Naive thymus-derived CD4-positive, alpha-beta T cell (primary cell): ENCODE data around the gene WDR62. TPM values are rescaled to one million over a fixed set of nuclear protein-coding genes. Genes with fewer than 3 reads are reported as not detected.
A peak's percentile ranks its signal among the peaks of the same experiment; 100 is the strongest.

Experiments
- ATAC-seq: fragments of 150-1000 bp; cut with Tn5 transposase; 2 replicates; pipeline ENCODE4 v1.10.0; 2021; ENCODE audit warnings: mild to moderate bottlenecking, moderate library complexity
- CTCF ChIA-PET: fragments of 350-600 bp; sonication (Branson Sonifier 250); formaldehyde crosslinking; loops from one replicate; lab custom pipeline; 2021; ENCODE audit warnings: antibody characterized with exemption; lab: Charles Lee
- POLR2A ChIA-PET: fragments of 350-600 bp; sonication (Branson Sonifier 250); formaldehyde crosslinking; loops from one replicate; lab custom pipeline; 2021; ENCODE audit warnings: antibody characterized with exemption, inconsistent platforms; lab: Charles Lee
- DNase-seq, 9 donors: peaks; one replicate each; pipeline versions ENCODE4 v3.0.0 to v3.0.0-alpha.2; 2020 to 2022; ENCODE audit warnings: mixed read lengths in 1 of 9
- H3K27ac ChIP-seq: one replicate; pipeline ENCODE4 v1.7.0; 2013; ENCODE audit warnings: mild to moderate bottlenecking, low read depth, low read length, moderate library complexity
- H3K27me3 ChIP-seq, 2 donors: one replicate each; pipeline ENCODE4 v1.7.0; 2013; ENCODE audit warnings: low read length in 2 of 2, mild to moderate bottlenecking in 2 of 2, moderate library complexity in 2 of 2; ENCODE audit not compliant: control insufficient read depth in 2 of 2, insufficient read depth in 2 of 2
- H3K36me3 ChIP-seq, 3 experiments: 1 replicate in 2 of 3; 2 replicates in 1 of 3; pipeline ENCODE4 v1.7.0; 2013; ENCODE audit warnings: low read length in 3 of 3, mild to moderate bottlenecking in 3 of 3, moderate library complexity in 1 of 3; ENCODE audit not compliant: insufficient read depth in 3 of 3, control insufficient read depth in 2 of 3
- H3K4me1 ChIP-seq, 2 donors: one replicate each; pipeline ENCODE4 v1.7.0; 2013; ENCODE audit warnings: low read length in 2 of 2, mild to moderate bottlenecking in 2 of 2, moderate library complexity in 1 of 2; ENCODE audit not compliant: control insufficient read depth in 2 of 2, insufficient read depth in 2 of 2
- H3K4me3 ChIP-seq: 2 replicates; pipeline ENCODE4 v1.7.0; 2013; ENCODE audit warnings: mild to moderate bottlenecking, low read length
- H3K9me3 ChIP-seq, 3 experiments: 1 replicate in 2 of 3; 2 replicates in 1 of 3; pipeline ENCODE4 v1.7.0; 2013; ENCODE audit warnings: low read length in 3 of 3; ENCODE audit not compliant: control insufficient read depth in 2 of 3
- H3K27ac Mint-ChIP-seq, 9 donors: one replicate each; pipeline ENCODE4 v1.8.0; 2020 to 2022; ENCODE audit warnings: mixed read lengths in 9 of 9, mild to moderate bottlenecking in 8 of 9, moderate library complexity in 5 of 9, inconsistent platforms in 2 of 9
- H3K27me3 Mint-ChIP-seq, 5 donors: one replicate each; pipeline ENCODE4 v1.8.0; 2021 to 2022; ENCODE audit warnings: mixed read lengths in 5 of 5, mild to moderate bottlenecking in 1 of 5
- H3K36me3 Mint-ChIP-seq, 5 donors: one replicate each; pipeline ENCODE4 v1.8.0; 2020 to 2022; ENCODE audit warnings: mixed read lengths in 5 of 5, mild to moderate bottlenecking in 3 of 5, inconsistent platforms in 1 of 5
- H3K4me1 Mint-ChIP-seq, 7 donors: one replicate each; pipeline ENCODE4 v1.8.0; 2020 to 2022; ENCODE audit warnings: mixed read lengths in 7 of 7, mild to moderate bottlenecking in 3 of 7, inconsistent platforms in 1 of 7
- H3K4me3 Mint-ChIP-seq, 10 donors: one replicate each; pipeline ENCODE4 v1.8.0; 2020 to 2022; ENCODE audit warnings: mild to moderate bottlenecking in 10 of 10, mixed read lengths in 10 of 10, moderate library complexity in 6 of 10, inconsistent platforms in 2 of 10
- H3K9me3 Mint-ChIP-seq, 11 donors: one replicate each; pipeline ENCODE4 v1.8.0; 2020 to 2022; ENCODE audit warnings: mixed read lengths in 11 of 11, mild to moderate bottlenecking in 4 of 11, inconsistent platforms in 1 of 11, moderate library complexity in 1 of 11
- intact Hi-C, 2 donors: fragments of 100-400 bp; cut with micrococcal nuclease; formaldehyde crosslinking; loops; one replicate each; pipeline ENCODE4 v1.15.1; 2023
- polyA plus RNA-seq, 2 donors: library from polyadenylated mRNA; unstranded; fragments of 300-500 nt; fragmentation: Illumina TruSeq; gene quantifications; one replicate each; pipeline ENCODE4 v1.2.3, GENCODE V29; 2021
- total RNA-seq, 6 experiments: library from RNA in 5 of 6; stranded (reverse) in 5 of 6; gene quantifications; 1 replicate in 5 of 6; 2 replicates in 1 of 6; pipeline ENCODE4 v1.2.3 and lab custom pipeline; 2021 to 2026

WDR62 gene
- total and polyA plus RNA-seq, 7 experiments from 2014 or later: 0.07 to 22.4 (median 2.7) TPM

DNA sequence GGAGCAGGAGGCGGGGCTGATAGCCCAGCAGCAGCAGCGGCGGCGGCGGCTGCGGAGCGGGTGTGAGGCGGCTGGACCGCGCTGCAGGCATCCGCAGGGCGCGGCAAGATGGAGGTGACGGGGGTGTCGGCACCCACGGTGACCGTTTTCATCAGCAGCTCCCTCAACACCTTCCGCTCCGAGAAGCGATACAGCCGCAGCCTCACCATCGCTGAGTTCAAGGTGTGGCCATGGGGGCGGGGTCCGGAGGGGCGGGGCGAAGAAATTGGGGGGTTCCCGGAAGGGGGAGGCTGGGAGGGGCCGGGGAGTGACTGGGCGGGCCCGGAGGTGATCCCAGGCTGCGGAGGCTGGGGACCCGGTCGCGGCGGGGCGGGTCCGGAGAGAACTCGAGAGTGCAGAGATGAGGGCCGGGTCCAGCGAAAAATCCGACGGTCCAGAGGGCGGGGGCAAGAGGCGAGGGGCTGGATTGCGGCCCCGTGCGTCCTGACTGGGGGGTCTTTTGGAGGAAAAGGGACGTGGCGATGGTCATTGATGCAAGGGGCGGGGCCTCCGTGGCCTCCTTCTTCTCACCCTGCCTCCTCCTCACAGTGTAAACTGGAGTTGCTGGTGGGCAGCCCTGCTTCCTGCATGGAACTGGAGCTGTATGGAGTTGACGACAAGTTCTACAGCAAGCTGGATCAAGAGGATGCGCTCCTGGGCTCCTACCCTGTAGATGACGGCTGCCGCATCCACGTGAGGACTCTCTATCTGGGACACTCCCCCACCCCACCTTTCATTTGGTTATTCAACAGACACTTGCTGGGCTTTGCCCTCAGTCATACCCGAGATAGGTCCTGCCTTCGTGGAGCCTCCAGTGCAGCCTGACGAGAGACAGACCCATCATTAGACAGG lies 61.0 kb downstream of the WDR62 start, which contains the start of gene TBCB:
TBCB (plus strand) TSS at position 16 of the 891 bp plus-strand sequence; CDS start at position 109, 93 bp downstream.
- peaks cover 0 to 5% (median 0%) of the 10 kb centered on the region in 5 donors for H3K27me3 Mint-ChIP-seq
- H3K27ac ChIP-seq: peak within 1 kb of the TSS; percentile 90
- intact Hi-C loops: loop anchor here (1.0 to 10.0 kb wide), 21 partner anchors 12 to 1792 kb away; partner anchors contain the start of genes ALKBH6 (in 2 of the 2), PSENEN (in 2 of the 2), THAP8 (in 2 of the 2) and U2AF1L4 (in 2 of the 2)
- peak within 1 kb of the TSS; percentile 89 to 98 (median 96) for H3K4me3 Mint-ChIP-seq
- DNase-seq: peak in 3 of 9 donors; percentile 10 to 88 (median 86)
- no peaks in the 10 kb centered on the region for H3K27me3 ChIP-seq
- H3K36me3 Mint-ChIP-seq: peaks cover 12 to 22% (median 18%) of the 10 kb centered on the region in 5 donors
- H3K4me1 ChIP-seq: peaks cover 14 to 15% of the 10 kb centered on the region in 2 donors
- peaks cover 31 to 56% (median 46%) of the 10 kb centered on the region in 7 donors for H3K4me1 Mint-ChIP-seq
- peaks cover 0 to 6% (median 0%) of the 10 kb centered on the region in 11 donors for H3K9me3 Mint-ChIP-seq
- H3K9me3 ChIP-seq: no peaks in the 10 kb centered on the region
- ChIA-PET POLR2A (interaction anchor here (0.6 to 2.6 kb wide), 16 partner anchors 12 to 372 kb away, joined by 3 to 17 read pairs (median 4); partner anchors contain the start of genes CAPNS1, PROSER3, SDHAF1 and THAP8), CTCF (interaction anchor here (0.7 to 3.2 kb wide), 2 partner anchors 12 to 69 kb away, joined by 3 to 10 read pairs; no protein-coding TSS in a partner anchor)
- H3K4me3 ChIP-seq: peak within 1 kb of the TSS; percentile 97
- peaks cover 0 to 56% (median 15%) of the 10 kb centered on the region in 3 experiments for H3K36me3 ChIP-seq
- peak; percentile 63 for ATAC-seq
- H3K27ac Mint-ChIP-seq: peak within 1 kb of the TSS; percentile 97 to 99 (median 98)

DNA sequence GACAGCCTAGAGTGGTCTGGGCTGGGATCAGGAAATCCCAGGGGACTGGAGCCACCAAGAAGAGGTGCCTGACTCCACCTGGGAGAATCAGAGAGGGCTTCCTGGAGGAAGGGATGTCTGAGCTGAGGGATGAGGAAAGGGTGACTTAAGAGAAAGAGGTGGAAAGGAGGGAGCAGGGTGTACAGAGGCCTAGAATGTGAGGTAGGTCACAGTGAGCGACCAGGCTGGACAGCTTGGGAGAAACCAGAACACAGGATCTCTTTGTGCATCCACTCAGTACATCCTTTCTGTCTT lies 61.6 kb downstream of the WDR62 start:
- DNase-seq: no peak
- intact Hi-C loops: loop anchor here (5.0 to 10.0 kb wide), 3 partner anchors 221 to 1791 kb away; partner anchors contain the start of genes SIPA1L3 (in 1 of the 2), WDR87 (in 1 of the 2), ZNF540 (in 1 of the 2) and ZNF571 (in 1 of the 2)
- H3K4me3 ChIP-seq: peak overlapping the region; percentile 97

DNA sequence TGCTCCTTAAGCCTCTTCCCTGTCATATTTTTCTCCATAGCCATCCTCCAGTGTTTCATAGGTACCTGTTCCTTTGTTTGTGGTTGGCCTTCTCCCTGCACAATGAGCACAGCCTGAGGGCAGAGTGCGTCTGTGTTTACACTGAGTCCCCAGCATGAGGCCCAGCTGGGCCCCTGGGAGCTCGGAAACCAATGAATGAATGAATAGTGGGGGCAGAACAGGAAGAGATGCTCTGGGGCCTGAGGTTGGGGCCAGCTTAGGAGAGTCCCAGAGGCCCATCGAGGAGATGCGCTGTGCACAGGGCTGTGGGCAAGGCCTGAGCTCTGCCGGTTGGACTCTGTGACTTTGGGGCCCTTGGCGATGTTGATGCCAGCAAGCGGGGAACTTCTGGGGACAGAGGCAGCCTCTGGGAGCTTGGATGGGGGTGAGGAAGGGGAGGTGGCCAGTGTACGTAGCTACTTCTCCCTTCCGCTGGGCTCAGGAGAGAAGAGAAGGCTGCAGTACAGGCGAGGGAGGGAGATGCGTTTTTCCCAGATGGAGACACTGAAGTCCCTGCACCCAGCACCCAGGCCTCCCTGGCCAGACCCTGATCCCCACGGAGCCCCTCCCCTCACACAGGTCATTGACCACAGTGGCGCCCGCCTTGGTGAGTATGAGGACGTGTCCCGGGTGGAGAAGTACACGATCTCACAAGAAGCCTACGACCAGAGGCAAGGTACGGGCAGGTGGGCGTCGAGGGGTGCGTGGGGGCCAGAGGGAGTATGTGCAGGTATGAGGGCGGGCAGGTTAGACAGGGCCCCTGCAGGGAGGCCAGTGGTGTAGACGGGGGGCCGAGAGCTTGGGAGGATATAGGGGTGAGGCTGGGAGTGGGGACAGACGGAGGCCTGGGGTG lies 65.6 kb downstream of the WDR62 start:
- ATAC-seq (no peak), DNase-seq (no peak)
- Mint-ChIP-seq H3K4me3 (no peak overlapping the region), H3K9me3 (no peaks in the 10 kb centered on the region), H3K27me3 (no peaks in the 10 kb centered on the region), H3K27ac (peak overlapping the region in 4 of 9 donors; percentile 14 to 86 (median 40)), H3K4me1 (peaks cover 18 to 30% (median 23%) of the 10 kb centered on the region in 7 donors), H3K36me3 (peaks cover 8 to 27% (median 14%) of the 10 kb centered on the region in 5 donors)
- POLR2A ChIA-PET: no interaction called here
- CTCF ChIA-PET: interaction anchor here (0.6 to 1.5 kb wide), 2 partner anchors 9 to 15 kb away, joined by 3 read pairs; no protein-coding TSS in a partner anchor
- Histone ChIP-seq H3K4me1 (peaks cover 6 to 8% of the 10 kb centered on the region in 2 donors), H3K4me3 (no peak overlapping the region), H3K27ac (no peak overlapping the region), H3K27me3 (no peaks in the 10 kb centered on the region), H3K36me3 (peaks cover 0 to 69% (median 20%) of the 10 kb centered on the region in 3 experiments), H3K9me3 (no peaks in the 10 kb centered on the region)
- intact Hi-C loops: loop anchor here in 1 of 2 donors (10.0 kb wide), 2 partner anchors 564 to 1344 kb away; partner anchors contain the start of genes ZNF567, ZNF569 and ZNF570

More for the DNA sequence above, 61.6 kb downstream of the WDR62 start:
- Mint-ChIP-seq H3K4me3 (peak overlapping the region; percentile 89 to 98 (median 96)), H3K4me1 (peaks cover 31 to 56% (median 46%) of the 10 kb centered on the region in 7 donors), H3K36me3 (peaks cover 12 to 22% (median 18%) of the 10 kb centered on the region in 5 donors), H3K27ac (peak overlapping the region in 8 of 9 donors; percentile 6 to 99 (median 98)), H3K9me3 (peaks cover 0 to 6% (median 0%) of the 10 kb centered on the region in 11 donors), H3K27me3 (peaks cover 0 to 5% (median 0%) of the 10 kb centered on the region in 5 donors)
- Histone ChIP-seq H3K36me3 (peaks cover 0 to 55% (median 15%) of the 10 kb centered on the region in 3 experiments), H3K9me3 (no peaks in the 10 kb centered on the region), H3K27ac (peak overlapping the region; percentile 90), H3K27me3 (no peaks in the 10 kb centered on the region), H3K4me1 (peaks cover 14 to 15% of the 10 kb centered on the region in 2 donors)
- CTCF ChIA-PET: interaction anchor here (3.2 kb wide), 1 partner anchor 11 kb away, joined by 10 read pairs; no protein-coding TSS in a partner anchor
- ATAC-seq: no peak
- POLR2A ChIA-PET: interaction anchor here (1.1 to 2.6 kb wide), 5 partner anchors 12 to 98 kb away, joined by 4 to 17 read pairs (median 13); partner anchors contain the start of genes CAPNS1, ZNF146 and ZNF565

DNA sequence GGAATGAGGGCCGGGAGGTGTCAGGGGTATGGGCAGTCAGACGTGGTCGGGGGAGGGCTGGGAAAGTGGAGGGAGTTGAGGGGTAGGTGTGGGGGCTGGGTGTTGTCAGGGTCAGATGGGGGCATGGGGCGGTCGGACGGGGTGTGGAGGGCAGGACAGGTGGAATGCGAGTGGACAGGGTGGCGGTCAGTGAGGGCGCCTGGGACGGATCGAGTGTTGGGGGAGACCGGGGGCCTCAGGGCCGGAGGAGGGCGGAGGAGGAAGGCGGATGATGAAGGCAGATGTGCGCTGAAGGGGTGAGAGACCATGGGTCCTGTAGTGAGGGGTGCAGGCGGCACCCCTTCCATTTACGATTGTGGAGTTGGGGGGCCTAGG lies 66.3 kb downstream of the WDR62 start:
- H3K4me3 ChIP-seq: no peak overlapping the region
- Mint-ChIP-seq H3K9me3 (no peaks in the 10 kb centered on the region), H3K4me3 (no peak overlapping the region), H3K27ac (no peak overlapping the region), H3K36me3 (peaks cover 8 to 33% (median 14%) of the 10 kb centered on the region in 5 donors), H3K4me1 (peaks cover 18 to 28% (median 21%) of the 10 kb centered on the region in 7 donors), H3K27me3 (no peaks in the 10 kb centered on the region)
- H3K4me1 ChIP-seq: peaks cover 4 to 7% of the 10 kb centered on the region in 2 donors
- H3K9me3 ChIP-seq: no peaks in the 10 kb centered on the region
- intact Hi-C loops: loop anchor here in 1 of 2 donors (10.0 kb wide), 2 partner anchors 564 to 1344 kb away; partner anchors contain the start of genes ZNF567, ZNF569 and ZNF570
- H3K27ac ChIP-seq: no peak overlapping the region
- ChIA-PET POLR2A (no interaction called here), CTCF (no interaction called here)
- H3K36me3 ChIP-seq: peaks cover 0 to 76% (median 20%) of the 10 kb centered on the region in 3 experiments
- no peak for DNase-seq
- H3K27me3 ChIP-seq: no peaks in the 10 kb centered on the region
- no peak for ATAC-seq

DNA sequence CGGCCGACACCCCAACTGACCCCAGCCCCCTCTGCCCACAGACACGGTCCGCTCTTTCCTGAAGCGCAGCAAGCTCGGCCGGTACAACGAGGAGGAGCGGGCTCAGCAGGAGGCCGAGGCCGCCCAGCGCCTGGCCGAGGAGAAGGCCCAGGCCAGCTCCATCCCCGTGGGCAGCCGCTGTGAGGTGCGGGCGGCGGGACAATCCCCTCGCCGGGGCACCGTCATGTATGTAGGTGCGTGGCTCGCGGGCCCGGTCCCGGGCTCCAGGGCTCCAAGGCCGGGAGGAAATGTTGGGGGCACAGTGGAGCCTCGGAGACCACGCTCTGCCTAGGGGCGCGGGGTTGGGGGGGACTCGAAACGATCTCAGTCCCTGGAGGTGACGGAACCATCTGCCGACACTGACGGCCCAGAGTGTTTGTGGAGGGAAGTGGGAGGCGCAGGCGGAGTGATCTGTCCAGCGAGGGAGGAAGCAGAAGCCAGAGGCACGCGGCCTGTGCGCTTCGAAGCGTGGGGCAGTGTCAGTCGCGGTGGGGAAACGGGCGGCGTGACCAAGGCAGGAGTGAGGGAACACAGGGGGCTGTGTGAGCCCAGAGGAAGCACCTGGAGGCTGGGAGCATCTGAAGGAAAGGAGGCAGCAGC lies 66.9 kb downstream of the WDR62 start:
- no peaks in the 10 kb centered on the region for H3K27me3 ChIP-seq
- H3K4me1 ChIP-seq: peaks cover 0 to under 1% of the 10 kb centered on the region in 2 donors
- Mint-ChIP-seq H3K27ac (peak overlapping the region in 1 of 9 donors; percentile 38), H3K4me3 (no peak overlapping the region), H3K4me1 (peaks cover 14 to 21% (median 16%) of the 10 kb centered on the region in 7 donors), H3K27me3 (no peaks in the 10 kb centered on the region), H3K36me3 (peaks cover 8 to 31% (median 14%) of the 10 kb centered on the region in 5 donors), H3K9me3 (no peaks in the 10 kb centered on the region)
- H3K9me3 ChIP-seq: no peaks in the 10 kb centered on the region
- intact Hi-C loops: loop anchor here in 1 of 2 donors (10.0 kb wide), 2 partner anchors 563 to 1343 kb away; partner anchors contain the start of genes ZNF567, ZNF569 and ZNF570
- peaks cover 0 to 76% (median 20%) of the 10 kb centered on the region in 3 experiments for H3K36me3 ChIP-seq
- ChIA-PET CTCF (no interaction called here), POLR2A (interaction anchor here (0.7 kb wide), 1 partner anchor 22 kb away, joined by 5 read pairs; no protein-coding TSS in a partner anchor)
- no peak overlapping the region for H3K4me3 ChIP-seq
- DNase-seq (no peak), ATAC-seq (no peak)
- H3K27ac ChIP-seq: no peak overlapping the region
